HG02870 (cell line): Measurements from ENCODE around the gene ERVMER34-1.
A peak's percentile ranks its signal among the peaks of the same experiment; 100 is the strongest.

Source experiments
- ATAC-seq: cut with Tn5 transposase; IDR thresholded peaks from one replicate; pipeline ENCODE4 v1.9.1; 2021; ENCODE audit warnings: mild to moderate bottlenecking, moderate library complexity; ENCODE audit not compliant: unreplicated experiment

Gene ERVMER34-1, protein sequence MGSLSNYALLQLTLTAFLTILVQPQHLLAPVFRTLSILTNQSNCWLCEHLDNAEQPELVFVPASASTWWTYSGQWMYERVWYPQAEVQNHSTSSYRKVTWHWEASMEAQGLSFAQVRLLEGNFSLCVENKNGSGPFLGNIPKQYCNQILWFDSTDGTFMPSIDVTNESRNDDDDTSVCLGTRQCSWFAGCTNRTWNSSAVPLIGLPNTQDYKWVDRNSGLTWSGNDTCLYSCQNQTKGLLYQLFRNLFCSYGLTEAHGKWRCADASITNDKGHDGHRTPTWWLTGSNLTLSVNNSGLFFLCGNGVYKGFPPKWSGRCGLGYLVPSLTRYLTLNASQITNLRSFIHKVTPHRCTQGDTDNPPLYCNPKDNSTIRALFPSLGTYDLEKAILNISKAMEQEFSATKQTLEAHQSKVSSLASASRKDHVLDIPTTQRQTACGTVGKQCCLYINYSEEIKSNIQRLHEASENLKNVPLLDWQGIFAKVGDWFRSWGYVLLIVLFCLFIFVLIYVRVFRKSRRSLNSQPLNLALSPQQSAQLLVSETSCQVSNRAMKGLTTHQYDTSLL

DNA sequence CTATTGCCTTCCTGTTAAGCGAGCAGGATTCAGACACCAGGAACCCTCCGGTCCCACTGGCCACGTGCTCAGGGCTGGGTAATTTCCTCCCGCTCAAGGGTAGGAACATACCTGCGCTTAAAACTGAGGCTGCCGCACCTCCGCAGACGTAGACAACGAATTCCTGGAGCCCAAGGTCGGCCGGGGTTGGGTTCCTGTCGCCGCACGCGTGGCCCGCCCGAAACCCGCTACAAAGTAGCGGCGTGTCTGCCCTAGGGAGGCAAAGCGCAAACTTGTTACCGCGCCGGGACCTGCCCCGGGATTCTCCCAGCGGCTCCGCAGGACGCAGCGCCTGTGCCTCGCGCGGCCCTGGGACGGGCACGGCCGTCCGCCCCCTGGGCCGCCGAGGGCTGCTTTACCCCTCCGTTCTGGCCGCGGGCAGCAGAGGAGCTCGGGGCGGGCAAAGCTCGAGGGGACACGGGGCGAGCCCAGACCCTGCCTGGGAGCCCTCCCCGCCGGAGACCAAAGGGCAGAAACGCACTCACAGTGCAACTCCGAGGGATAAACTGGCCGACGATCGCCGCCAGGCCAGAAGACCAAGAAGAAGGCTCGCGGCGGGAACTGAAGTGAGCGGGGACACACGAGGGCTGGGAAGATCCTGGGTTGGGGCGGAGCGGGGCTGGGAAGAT, at the start of gene ERVMER34-1:
Gene ERVMER34-1, minus strand, starts transcription at position 607 of the 668 bp plus-strand sequence. CDS start 5,905 bp downstream, outside the sequence.
- ATAC-seq = no peak

DNA sequence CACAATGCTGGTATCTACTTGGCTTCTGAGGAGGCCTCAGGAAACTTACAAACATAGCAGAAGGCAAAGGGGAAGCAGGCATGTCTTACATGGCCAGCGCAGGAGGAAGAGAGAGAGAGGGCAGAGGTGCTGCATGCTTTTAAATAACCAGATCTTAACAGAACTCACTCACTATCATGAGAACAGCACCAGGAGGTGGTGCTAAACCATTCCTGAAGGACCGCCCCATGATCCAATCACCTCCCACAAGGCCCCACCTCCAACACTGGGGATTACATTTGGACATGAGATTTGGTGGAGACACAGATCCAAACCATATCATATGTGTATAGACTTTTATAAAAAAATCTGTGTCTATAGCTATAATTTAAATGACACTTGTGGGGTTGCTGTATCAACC, 48.6 kb upstream of the ERVMER34-1 start:
- no peak for ATAC-seq

DNA sequence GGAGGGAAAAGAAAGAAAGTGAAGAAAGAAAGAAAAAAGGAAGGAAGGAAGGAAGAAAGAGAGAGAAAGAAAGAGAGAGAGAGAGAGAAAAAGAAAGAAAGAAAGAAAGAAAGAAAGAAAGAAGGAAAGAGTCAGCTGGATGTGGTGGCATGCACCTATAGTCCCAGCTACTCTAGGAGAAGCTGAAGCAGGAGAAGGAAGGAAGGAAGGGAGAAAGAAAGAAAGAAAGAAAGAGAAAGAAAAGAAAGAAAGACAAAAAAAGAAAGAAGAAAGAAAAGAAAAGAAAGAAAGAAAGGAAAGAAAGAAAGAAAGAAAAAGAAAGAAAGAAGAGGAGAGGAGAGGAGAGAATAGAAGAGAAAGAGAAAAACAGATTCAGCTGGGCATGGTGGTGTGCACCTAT, 44.3 kb upstream of the ERVMER34-1 start:
- ATAC-seq = no peak

DNA sequence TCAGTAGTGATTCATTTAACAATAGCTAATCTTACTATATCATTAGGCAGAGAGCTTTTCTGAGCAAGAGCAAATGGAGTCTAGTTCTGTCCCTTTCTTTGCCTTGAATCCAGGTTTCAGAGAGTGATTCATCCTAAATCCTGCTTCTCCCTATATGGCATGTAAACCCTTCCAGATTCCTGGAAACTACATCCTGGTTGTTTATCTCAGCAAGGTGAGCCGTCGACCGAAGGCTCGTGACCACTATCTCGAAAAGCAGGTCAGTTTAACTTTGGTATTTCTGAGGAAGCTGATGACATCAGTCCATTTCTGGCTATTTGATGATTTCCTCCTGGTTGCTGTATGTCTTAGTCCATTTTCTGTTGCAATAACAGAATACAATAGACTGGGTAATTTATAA, 40.7 kb upstream of the ERVMER34-1 start:
- no peak for ATAC-seq

DNA sequence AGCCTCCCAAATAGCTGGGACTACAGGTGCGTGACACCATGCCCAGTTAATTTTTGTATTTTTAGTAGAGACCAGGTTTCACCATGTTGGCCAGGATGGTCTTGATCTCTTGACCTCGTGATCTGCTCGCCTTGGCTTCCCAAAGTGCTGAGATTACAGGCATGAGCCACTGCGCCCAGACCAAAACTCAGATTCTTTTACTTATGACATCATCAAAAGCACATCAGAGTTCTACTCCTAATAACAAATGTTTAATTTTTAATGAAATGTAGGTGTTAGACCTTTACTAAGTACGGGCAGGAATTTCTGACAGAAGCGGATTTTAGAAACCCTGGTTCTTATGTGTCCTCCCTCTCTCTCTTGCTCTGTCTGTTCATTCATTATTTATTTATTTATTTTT, 38.5 kb upstream of the ERVMER34-1 start:
- ATAC-seq = no peak

DNA sequence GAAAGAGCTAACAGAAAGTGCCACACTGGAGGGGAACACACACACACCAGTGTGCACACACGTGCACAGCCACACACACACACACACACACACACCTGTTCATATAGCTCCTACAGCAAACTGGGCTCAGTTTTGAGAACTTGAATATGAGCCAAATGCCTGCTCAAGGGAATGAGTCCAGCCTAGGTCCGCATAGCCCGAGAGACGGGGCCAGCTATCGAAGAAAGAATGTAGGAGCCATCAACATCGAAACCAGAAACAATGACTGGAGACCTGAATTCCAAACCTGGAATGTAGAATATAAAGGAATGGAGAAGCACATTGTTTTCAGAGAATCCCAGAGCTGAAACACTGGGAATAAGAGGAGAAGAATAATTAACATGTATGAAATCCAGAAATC, 37.6 kb upstream of the ERVMER34-1 start:
- ATAC-seq = no peak

DNA sequence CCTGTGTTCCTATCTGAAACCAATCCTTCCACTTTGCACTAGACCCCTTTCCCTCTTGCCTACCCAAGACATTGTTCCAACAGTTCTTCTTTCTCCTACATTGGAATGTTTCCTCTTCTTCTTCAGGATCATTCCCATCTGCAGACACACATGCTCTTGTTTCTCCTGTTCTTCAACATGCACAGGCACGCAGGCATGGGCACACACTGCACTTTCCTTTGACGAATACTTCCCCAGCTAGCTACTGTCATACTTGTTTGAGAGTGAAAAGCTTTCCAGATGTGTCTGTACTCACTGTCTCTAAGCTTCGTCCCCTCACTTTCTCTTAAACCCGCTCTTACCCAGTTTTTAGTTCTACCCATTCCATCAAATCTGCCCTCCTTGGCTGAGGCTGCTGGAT, 31.8 kb upstream of the ERVMER34-1 start:
- ATAC-seq = no peak

DNA sequence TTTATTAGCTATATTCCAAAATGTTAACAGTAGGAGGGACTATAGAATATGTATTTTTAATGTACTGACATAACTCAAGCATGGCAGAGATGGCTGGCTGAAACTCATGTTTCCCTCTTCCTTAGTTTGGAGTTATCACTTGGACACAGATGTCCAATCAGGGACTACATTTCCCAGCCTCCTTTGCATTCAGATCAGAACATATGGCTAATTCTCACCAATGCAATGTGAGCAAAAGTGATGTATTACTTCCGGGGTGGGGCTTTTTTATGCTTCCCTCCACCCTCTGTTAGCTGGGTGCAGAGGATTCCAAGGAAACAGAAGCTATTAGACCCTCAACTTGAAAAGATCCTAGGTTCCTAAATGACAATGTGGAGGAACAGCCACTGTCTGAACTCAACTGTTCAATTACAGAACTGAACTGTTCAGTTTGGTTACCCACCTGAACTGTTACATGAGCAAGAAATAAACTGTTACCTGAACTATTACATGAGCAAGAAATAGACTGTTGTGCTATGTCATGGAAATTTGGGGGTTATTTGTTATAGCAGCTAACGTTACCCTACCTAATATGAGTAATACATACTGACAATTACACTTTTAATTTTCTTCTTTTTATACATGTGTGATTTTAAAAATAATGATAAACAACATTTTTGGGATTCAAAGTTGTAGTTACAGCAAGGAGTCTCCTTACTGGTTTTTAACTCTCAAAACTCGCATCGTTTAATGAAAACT, 29.6 kb upstream of the ERVMER34-1 start:
- no peak for ATAC-seq

DNA sequence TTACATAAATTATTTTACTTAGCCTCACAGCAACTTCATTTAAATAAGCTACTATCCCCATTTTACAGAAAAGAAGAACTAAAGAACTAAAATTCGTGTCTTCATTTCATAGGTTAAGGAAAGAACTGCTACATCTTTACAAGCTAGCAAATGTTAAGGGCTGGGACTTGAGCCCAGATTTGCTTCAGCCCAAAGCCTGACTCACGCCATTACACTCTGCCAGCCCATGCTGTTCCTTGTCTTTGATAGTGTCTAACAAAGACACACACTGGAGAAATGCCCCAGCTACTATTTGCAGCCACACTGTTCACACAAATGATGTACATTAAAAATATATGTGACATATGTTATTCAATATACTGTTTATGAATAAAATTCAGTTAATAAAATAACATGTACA, 29.0 kb upstream of the ERVMER34-1 start:
- no peak for ATAC-seq

DNA sequence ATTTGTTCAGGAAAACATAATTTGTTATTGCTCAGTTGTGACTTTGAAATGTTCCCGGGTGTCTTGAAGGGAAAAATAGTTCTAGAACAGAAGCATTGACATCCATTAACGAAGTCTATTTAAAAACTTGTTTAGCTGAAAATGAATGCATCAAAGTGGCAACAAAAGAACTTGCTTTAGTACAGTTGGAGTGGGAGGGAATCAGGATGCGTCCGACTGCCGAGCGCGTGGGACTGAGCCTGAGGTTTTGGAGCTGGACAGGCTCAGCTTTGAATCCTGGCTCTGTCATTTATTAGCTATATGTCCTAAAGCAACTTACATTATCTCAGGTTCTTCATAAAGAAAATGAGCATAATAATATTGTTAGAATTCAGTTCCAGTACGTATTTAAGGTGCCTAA, 9.0 kb upstream of the ERVMER34-1 start:
- no peak for ATAC-seq

DNA sequence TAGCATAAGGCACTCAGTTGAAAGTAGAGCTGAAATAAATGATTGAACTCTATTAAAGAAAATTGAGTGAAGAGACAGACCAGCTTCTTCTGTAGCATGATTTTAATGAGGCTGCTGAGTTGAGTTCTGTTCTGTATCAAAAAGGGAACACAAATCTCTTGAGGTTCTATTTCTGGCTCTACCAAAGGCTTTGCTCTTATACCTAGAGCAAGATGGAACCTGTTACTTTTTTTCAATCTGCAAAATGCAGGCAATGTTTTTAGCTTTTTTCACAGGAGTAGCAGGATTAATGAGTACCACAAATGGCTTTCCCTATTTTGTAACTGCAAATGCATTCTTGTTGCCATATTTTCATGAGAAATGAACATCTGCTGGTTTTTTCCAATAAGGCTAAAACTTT, 4.2 kb upstream of the ERVMER34-1 start:
- ATAC-seq = no peak

DNA sequence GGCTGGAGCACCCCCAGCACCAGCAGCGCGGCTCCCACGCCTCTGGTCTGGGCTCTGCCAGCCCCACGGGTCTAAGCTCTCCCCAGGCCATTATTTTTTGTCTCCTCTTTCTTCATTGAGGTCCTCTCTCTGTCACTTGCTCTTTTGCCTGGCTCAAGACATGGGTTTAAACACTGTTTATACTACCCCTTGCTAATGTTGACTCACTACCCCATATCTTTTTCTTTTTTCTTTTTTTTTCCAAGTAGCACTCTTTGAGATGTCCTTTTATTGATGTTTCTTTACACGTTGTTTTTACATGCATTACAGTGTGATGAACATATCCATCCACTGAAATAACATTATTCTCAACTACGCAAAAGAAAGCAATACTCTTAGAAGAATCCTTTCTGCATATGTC, 1.7 kb upstream of the ERVMER34-1 start:
- no peak for ATAC-seq

DNA sequence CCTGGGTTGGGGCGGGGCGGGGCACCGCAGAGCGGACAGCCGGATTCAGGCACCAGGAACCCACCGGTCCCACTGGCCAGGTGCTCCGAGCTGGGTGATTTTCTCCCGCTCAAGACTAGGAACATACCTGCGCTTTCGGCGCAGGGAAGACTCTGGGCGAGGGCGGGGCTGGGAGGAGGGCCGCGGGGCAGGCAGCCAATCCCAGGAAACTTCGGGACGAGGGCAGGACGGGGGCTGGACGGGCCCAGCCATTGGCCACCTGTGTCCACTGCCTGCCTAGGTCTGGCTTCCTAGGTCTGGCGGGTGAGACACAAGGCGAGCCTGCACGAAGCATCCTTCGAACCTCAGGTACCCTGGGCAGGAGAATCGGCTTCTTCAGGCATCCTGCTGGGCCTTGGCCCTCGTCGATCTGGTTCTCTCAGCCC, 274 bp upstream of the ERVMER34-1 start:
- no peak for ATAC-seq

DNA sequence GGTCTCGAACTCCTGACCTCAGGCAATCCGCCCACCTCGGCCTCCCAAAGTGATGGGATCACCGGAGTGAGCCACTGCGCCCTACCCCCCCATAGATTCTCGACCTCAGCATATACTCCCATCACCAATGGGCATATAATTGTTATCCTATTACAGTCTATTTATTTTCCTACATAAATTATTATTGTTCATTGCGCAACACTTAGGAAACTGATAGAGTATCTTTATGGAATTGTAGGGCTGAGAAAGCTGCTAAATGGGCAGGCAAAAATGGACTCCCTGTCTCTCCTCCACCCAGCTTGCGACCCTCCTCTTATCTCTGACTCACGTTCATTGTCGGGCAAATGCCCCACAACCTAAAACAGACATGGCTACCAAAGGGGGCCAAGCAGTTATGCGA, 1.0 kb downstream of the ERVMER34-1 start:
- ATAC-seq = no peak

DNA sequence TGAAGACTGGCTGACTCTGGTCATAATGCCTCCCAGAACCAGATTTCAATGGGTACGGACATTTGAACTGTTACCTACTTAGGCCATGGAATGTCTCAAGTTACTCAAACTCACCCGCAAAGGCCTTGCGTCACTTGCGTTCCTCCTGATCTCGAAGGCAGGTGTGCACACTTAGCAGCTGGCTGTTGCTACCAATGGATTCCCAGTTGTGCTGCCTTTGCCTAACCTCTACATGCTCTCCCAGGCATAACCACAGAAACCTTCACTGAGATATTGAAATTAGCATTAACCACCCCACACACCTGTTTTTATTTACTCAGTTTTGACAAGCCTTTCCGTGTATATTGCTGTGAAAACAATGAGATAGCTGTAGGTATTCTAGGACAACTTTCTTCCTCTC, 2.8 kb downstream of the ERVMER34-1 start:
- peak; percentile 97 for ATAC-seq

DNA sequence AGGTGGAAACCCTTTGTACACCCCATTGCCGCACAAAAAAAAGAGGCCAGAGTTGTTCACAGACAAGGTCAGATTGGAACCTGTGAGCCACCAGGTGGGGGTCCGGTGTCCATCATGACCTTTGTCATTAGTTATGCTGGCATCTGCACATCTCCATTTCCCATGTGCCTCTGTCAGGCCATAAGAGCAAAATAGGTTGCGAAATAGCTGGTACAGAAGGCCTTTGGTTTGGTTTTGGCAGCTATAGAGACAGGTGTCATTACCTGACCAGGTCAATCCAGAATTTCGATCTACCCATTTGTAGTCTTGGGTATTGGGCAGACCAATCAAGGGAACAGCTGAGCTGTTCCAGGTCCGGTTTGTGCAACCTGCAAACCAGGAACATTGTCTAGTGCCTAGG, 6.6 kb downstream of the ERVMER34-1 start:
- ATAC-seq = no peak

DNA sequence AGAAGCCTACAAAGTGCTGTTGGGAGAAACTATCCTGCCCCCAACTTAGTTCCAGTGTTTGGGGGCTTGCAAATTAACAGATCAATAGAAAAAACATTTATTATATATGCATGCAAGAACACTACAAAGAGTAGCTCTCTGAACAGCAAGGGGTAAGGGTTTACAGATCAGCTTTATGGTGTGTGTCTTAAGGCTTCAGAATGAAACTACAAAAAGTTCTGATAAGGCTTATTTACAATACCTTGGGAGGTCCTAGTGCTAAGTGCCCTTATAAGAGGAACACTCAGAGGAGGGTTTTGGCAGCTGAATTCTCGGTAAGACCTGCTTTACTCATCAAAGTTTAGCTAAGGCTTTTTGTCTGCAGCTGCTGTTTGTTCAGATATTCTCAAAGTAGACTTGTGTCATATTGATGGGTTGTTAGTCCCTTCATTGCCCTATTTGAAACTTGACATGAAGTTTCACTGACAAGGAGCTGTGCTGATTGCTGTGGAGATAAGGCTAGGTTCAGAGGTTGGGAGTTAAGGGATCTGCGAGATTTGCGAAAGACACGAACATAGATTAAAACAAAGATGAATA, 7.7 kb downstream of the ERVMER34-1 start:
- no peak for ATAC-seq

DNA sequence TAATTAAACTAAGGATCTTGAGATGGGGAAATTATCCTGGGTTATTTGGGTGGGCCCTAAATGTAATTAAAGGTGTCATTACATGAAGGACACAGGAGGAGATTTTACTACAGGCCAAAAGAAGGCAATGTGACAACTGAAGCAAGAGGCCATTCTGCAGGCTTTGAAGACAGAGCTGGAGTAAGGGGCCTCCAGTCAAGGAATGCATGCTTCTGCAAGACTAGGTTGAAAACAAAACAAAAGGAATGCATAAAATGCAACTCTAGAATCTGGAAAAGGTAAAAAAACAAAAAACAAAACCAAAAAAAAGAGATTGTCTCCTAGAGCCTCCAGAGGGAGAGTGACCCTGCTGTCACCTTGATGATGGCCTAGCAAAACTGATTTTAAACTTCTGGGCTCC, 21.6 kb downstream of the ERVMER34-1 start:
- no peak for ATAC-seq

DNA sequence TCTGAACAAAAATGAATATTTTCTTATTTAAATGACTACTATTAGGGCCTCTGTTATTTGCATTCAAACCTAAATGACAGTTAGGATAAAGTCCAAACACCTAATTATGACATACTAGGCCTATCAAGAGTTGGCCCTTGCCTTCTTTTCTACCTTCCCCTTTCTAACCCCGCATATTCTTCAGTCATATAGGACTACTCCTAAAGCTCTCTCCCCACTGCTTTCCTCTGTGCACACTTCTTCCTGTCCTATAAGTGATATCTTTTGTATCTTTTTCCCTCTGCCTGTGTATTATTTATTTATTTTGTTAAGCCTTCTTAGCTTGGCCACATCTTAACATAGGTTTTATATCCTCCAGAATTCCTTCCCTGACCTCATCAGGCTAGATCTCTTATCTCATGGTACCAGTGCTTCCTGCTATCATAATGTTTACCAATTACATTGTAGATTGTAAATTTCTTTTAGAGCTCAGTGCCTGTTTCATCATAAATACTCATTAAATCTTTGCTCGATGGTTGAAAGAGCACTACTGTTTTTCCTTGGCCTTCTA, 22.5 kb downstream of the ERVMER34-1 start:
- ATAC-seq = no peak

DNA sequence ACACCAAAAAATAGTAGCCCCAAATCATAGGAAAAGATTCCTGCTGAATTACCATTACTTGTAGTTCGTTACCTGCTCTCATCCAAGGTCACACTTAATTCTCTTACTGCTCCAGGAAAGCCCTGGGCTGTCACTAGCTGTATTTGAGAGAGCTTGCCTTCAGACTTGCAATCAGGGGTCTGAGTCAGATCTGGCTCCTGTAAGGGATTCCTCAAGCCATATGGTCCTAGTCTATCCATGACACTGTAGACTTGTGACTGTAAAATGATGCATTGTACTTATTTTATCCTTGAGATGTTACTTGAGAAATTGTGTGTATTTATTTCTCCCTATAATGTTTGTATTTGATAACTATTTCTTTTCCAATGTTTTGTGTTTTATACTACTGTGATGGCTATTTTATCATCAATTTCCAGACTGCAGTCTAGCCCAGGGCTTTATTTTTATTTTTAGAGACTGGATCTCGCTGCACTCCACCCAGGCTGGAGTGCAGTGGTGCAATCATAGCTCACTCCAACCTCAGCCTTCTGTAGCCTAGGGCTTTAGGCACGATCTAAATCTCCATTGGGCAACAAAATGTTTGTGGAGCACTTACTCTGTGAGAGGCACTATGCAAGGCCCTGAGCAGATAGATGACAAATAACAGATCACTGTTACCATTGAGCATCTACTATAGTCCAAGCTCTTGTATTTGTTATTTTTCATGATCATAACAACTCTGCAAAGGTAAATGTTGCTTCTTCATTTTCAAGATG, 24.2 kb downstream of the ERVMER34-1 start:
- ATAC-seq = no peak
